Left kidney (tissue), 2 donors: ENCODE data around the gene ADI1. TPM values are rescaled to one million over a fixed set of nuclear protein-coding genes. Genes with fewer than 3 reads are reported as not detected.
"Not testable (repeated sequence)": the region's sequence is repeated elsewhere in the genome, so short reads cannot be mapped to it uniquely, and the experiment has no call there.

Source experiments
- DNase-seq: peaks from one replicate; pipeline ENCODE4 v3.0.0-alpha.2; 2013
- polyA plus RNA-seq: library from polyadenylated mRNA; unstranded; fragments of 120-200 nt; gene quantifications from one replicate; pipeline ENCODE4 v1.2.1, GENCODE V29; 2013; ENCODE audit not compliant: insufficient read length

The ADI1 gene
- polyA plus RNA-seq, 1 donor = 72.0 TPM

DNA sequence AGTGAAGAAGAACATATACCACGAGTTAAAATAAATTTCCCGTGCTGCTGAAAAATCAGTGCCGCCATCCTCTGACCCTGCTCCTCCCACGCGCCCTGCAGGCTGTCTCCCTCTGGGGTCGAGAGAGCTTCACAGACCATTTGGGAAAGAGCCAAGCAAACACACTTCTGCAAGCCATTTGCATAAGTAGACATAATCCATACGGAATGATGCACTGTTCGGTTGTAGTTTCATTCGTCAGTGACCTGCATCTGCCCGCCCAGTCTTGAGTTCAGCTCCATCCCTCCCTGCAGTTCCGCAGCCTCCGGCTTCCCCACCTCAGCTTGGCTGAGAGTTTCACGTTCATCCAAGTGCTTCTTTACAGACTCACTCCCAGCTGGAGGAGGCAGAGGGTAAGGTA, 70.2 kb downstream of the ADI1 start:
- DNase-seq = peak; percentile 45

DNA sequence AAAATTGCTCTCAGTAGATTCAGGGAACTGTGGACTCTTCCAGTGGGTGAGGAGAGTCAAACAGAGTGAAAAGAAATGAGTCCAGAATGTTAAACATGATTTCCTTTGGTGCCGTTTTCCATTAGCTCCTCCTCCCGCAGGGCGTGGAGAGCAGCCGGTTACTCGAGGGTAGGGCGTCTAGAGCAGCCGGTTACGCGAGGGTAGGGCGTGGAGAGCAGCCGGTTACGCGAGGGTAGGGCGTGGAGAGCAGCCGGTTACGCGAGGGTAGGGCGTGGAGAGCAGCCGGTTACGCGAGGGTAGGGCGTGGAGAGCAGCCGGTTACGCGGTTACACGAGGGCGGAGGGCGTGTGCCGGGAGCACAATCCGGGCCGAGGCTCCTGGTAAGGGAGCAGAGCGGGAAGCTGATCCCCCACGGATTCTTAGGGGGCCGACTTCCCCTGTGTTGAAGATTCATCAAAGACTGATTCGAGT, 70.9 kb downstream of the ADI1 start:
- not testable (repeated sequence) for DNase-seq

- DNase-seq = no peak
Measured at GRCh38 chr2:3447789-3448317, 71.5 kb downstream of the ADI1 start.

Other genes with a start within 250 kb of the ADI1 start
- gene EIPR1, start 141.7 kb downstream of the ADI1 start, polyA plus RNA-seq = 26.3 TPM
- gene TRAPPC12, start 139.8 kb downstream of the ADI1 start, polyA plus RNA-seq = 99.9 TPM
- gene RNASEH1, start 38.8 kb upstream of the ADI1 start, polyA plus RNA-seq = 21.2 TPM
- 1,541 TPM for gene RPS7, start 55.7 kb upstream of the ADI1 start, polyA plus RNA-seq
- 3.4 TPM for gene COLEC11, start 75.6 kb upstream of the ADI1 start, polyA plus RNA-seq
- gene ALLC, start 138.7 kb upstream of the ADI1 start, polyA plus RNA-seq = 0.13 TPM
- gene DCDC2C, start 184.0 kb upstream of the ADI1 start, polyA plus RNA-seq = 0.65 TPM